ENCODE results near the gene DAPP1.

DNA sequence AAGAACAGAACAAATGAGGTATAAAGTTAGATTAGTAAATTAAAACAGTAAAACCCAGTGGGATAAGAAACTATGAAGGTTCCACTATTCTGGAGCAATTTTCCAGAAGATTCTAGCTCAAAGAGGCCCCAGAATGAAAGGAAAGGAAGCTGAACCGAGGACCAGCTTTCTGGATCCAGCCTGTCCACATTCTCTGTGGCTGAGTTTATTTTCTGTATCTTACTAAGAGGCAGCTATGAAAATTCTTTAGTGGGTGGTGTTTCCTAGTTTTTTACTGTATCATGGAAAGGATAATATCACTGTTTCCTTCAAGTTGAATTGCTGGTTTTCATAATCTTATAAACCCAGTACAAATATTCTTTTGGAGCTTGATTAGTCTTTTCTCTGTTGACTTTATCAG lies 11.8 kb downstream of the DAPP1 start:
- TF ChIP-seq EZH2 (IDR thresholded peaks at IDR 0.05; ENCODE audit: low read length, missing control alignments) = no peak
- TF ChIP-seq, protein P1, sequence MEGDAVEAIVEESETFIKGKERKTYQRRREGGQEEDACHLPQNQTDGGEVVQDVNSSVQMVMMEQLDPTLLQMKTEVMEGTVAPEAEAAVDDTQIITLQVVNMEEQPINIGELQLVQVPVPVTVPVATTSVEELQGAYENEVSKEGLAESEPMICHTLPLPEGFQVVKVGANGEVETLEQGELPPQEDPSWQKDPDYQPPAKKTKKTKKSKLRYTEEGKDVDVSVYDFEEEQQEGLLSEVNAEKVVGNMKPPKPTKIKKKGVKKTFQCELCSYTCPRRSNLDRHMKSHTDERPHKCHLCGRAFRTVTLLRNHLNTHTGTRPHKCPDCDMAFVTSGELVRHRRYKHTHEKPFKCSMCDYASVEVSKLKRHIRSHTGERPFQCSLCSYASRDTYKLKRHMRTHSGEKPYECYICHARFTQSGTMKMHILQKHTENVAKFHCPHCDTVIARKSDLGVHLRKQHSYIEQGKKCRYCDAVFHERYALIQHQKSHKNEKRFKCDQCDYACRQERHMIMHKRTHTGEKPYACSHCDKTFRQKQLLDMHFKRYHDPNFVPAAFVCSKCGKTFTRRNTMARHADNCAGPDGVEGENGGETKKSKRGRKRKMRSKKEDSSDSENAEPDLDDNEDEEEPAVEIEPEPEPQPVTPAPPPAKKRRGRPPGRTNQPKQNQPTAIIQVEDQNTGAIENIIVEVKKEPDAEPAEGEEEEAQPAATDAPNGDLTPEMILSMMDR (conservative IDR thresholded peaks at IDR 0.05 in 1 of 2, IDR thresholded peaks at IDR 0.05 in 1 of 2; ENCODE audit: low read depth in 1 of 2, low read length in 2 of 2) = no peak

Measured in fibroblast of lung (primary cell).